Activated T-helper 1 cell treated with anti-CD3 and anti-CD28 coated beads, Interleukin-2, amount 50 U/mL, for 16 hours (primary cell): Measurements from ENCODE around the gene OXER1.
A peak's percentile ranks its signal among the peaks of the same experiment; 100 is the strongest.

Experiments
- DNase-seq, 2 donors: peaks; one replicate each; pipeline ENCODE4 v3.0.0-alpha.2; 2020; ENCODE audit warnings: low read depth in 1 of 2, low spot score in 1 of 2

The OXER1 gene, protein sequence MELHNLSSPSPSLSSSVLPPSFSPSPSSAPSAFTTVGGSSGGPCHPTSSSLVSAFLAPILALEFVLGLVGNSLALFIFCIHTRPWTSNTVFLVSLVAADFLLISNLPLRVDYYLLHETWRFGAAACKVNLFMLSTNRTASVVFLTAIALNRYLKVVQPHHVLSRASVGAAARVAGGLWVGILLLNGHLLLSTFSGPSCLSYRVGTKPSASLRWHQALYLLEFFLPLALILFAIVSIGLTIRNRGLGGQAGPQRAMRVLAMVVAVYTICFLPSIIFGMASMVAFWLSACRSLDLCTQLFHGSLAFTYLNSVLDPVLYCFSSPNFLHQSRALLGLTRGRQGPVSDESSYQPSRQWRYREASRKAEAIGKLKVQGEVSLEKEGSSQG

DNA sequence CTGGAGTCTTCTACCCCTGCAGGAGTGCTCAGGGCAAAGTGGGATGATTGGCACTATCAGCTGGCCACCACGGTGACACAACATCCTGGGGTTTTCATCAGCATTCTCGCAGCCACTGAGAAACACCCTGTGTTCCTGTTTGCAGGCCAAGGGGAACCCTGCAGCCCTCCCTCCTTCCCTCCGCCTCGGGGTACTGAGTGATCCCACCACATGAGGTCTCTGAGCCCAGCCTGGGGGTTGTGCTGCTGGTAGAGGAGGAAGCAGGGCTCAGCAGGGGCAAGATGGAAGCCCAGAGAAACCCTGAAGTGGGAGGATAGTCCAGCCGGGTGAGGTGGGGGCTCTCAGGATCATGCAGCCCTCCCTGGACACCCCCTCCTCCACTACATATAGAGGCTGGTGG is at the start of gene OXER1:
Gene OXER1, minus strand, starts transcription at position 40 of the 400 bp plus-strand sequence. CDS start 73 bp downstream, outside the sequence.
- no peak for DNase-seq

DNA sequence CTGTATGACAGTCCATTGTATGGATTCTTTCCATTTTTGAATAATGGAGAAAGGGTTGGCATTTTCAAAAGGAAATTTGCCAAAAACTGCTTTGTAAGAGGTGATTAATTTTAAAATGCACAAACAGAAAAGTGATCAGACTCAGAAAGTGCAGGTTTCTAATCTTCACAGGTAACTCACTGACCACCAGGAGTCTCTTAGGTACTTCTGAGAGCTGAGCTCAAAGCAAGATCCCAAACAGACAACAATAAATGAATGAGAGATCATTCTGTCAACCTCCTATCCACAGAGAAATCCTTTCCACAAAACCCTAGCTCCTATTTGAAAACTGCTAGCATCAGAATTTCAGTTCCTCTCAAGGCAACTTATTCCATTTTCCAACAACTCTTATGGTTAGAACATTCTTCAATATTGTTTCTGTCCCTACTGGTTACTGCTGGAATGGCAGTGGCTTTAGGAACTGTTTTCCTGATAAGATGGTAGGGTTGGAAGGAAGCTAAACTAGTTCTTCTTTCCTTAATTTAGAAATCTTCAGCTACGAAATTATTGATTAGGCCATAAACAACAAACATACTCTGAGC is 49.1 kb upstream of the OXER1 start:
- DNase-seq, result no peak

DNA sequence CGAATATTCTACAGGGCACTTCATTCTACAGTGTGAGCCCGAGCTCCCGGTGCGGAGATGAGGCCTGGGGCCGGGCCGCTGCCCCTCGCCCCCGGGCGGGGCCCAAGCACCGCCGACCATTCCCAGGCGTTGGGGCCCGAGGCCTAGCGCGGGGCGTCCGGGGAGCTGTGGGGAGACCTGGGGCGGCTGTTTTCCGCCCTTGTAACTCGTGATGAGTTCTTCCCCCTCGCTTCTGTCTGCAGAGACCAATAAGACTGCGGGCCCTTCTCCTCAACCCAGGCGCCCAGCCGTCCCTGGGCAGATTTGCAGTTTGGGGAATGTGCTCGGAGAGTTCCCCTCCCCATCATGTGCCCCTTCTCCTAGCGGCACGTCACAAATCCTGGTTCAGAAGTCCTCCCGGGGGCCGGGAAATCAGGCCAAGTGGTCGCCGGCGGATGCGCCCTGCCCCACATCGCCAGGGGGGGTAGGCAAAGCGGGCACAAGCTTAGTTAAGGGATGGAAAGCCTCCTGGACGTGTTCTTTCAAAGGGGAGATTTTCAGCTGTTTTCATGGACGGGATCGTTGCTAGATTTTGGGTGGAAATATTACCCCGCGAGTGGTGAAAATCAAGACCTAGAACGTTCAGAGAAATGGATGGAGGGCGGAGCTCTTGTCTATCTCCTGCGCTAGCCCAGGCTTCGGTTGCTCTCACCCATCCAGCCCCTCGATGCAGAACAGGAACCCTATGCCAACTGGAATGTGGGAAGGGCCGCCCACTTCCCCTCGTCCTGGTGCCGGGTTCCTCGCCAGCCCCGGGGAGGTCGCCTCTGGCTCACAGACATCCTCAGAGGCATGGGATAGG is 47.3 kb upstream of the OXER1 start:
- peak; percentile 13 to 29 for DNase-seq

DNA sequence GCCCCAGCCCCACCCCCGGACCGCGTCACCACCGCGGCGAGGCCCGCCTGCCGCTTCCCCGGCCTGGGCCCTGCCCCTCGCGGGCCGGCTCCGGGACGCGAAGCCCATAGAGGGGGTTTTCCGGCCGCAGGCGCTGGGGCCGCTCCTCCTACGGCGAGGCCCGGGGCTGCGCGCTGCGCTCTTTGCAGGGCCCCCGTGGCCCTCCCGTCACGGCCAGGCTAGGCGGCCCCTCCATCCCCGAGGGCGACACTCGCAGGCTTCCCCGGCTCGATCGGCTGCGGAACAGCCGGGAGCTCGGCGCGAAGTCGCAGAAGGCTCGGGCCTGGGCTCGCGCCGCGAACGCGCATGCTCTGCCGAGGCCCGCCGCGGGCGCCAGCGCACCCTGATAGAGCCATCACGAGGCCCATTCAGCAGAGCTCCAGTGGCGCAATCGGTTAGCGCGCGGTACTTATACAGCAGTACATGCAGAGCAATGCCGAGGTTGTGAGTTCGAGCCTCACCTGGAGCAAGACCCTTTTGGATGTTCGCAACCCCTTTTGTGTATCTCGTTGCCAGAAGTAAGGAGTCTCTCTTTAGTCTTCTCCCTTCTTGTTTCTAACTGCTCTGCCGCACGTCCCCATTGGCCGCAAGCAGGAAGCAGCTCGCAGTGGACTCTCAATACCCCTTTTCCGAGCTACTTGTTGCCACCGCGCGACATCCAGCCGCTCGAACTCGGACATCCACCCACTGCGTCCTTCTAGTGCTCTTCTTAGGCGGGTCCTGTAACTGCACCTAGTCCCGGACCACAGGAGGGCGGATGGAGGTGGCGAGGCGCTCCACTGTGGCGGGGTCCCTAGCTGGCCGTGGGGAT is 46.4 kb upstream of the OXER1 start:
- peak; percentile 93 to 95 for DNase-seq

DNA sequence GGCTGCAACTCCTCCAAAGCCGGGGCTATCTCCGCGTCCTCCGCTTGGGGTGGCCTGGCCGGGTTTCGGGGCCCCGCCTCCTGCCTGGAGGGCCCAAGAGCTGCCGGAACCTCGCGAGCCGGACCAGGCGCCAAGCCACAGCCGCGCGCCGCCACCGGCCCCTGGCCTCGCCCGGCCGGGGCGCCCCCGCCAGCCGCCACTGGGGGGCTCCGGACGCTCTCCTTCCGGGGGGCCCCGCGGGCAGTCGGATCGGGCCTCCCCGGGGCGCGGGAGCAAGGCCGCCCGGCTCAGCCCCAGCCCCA is 45.8 kb upstream of the OXER1 start:
- peak in 1 of 2 donors; percentile 41 for DNase-seq

DNA sequence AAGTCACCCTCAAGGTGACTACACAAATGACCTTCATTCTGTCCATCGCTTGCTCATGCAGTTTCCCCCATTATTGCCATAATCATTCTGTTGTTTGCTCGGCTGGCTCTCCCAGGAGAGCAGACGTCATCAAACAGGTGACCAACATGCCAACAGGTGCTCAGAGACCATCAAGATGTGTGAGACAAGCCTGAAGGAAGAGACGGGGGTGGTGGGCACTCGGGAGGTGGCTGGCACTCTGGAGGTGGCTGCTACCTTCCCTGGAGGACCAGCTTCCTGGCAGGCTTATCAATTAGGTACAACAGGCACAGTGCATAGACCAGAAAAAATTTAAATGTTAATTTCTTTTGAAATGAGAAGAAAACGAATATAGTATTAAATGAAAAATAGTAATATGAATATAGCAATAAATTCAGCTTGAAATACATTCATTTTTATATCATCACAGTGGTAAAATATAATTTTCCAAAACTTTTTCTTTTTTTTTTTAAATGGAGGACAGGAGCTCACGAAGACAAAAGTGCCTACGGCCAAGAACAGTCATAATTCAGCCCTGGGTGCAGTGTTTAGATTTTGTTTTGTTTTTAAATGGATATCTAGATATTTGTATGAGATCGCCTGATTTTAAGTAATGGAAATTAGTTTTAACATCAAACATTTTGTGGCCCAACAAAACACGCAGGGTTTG is 45.3 kb upstream of the OXER1 start:
- DNase-seq, result no peak

DNA sequence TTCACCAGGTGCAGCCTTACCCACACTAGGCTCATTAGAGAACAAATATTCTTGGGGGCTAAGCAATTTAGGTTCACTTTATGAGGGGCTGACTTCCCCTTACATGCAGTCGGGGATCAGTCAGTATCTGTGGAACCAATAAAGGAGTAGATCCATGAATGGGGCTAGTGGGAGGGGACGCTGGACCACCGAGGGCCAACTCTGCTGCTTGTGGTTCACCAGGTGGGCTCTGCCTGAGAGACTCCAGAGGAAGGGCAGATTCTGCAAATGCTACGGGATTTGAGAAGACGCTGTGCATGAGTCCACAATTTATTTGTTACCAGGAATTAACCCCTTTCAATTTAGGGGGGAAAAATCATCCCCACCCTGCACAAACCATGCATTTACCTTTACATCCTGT is 44.4 kb upstream of the OXER1 start:
- no peak for DNase-seq

DNA sequence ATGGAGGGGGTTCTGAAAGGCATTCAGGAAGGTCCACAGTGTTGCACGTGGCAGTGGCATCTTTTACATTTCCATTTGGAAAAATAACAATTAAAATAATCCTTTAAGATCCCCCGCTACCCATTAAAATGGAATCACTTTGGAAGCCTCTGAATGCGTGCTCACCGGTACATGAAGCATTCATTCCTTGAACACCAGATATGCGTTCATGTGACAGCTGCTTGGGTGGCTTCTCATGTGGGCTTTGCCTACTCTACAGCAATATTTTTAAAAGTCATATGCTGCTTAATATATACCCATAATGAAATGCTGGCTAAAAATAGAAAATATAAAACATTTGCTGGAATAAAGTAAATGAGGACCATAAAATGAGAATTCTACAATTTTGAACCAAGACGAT is 42.9 kb upstream of the OXER1 start:
- DNase-seq, result no peak

DNA sequence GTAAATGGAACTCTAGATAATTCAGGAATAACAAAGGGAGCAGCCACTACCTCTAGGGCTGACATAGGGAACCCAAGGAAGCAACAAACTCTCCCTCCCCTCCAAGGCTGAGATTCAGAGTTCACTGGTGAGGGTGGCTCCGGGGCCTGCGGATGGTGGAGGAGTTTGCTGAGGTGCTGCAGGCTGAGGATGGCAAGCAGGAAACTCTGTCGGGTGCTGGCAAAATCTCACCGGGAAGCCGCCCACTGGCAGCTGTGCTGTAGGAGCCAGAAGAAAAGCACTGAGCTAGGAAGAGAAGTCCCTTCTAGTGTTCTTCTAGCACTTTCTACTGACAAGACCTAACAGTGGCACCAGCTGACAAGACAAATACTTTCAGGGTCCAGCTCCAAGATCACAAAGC is 41.0 kb upstream of the OXER1 start:
- DNase-seq, result no peak

DNA sequence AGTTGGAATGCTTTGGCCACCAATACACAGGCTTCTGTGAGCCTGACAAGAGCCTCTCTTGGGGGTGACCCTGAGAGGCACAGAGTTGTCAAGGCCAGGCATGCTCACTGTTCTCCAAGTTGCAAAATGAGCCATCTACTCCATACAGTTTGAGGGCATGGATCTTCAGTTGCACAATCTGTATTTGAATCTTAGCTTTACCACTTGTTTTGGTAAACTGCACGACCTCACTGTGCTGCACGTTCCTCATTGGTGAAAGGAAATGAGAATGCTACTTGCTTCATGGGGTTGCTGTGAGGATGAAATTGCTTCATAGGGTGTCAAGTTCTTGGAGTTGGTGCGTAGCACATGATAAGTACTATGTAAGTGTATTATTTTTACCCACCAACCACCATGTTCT is 40.4 kb upstream of the OXER1 start:
- no peak for DNase-seq

DNA sequence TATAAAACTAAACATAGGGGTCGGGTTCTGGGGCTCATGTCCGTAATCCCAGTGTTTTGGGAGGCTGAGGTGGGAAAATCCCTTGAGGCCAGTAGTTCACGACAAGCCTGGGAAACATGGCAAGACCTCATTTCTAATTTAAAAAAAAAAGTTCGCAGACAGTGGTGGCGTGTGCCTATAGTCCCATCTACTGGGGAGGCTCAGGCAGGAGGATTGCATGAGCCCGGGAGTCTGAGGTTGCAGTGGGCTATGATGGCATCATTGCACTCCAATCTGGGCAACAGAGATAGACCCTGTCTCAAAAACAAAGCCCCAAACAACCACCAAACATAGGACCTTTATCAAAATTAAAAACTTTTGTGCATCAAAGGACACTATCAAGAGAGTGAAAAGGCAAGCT is 38.2 kb upstream of the OXER1 start:
- no peak for DNase-seq

DNA sequence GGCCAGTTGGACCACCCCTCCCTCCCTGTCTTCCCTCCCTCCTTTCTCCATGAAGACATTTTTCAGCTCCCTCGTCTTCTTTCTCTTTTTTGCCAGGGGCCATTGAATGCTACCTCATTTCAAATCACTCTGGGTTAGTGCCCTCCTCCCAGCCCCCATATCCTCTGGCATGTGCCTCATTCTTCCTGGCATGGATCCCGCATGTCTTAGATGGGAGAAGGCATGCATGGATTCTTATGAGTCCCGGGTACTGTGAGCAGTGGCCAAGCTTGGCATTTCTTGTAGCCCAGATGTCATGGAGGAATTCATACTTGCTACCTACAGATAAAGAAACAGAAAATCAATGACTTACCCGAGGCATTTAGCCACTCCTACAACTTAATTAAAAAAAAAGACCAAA is 37.4 kb upstream of the OXER1 start:
- DNase-seq, result no peak

DNA sequence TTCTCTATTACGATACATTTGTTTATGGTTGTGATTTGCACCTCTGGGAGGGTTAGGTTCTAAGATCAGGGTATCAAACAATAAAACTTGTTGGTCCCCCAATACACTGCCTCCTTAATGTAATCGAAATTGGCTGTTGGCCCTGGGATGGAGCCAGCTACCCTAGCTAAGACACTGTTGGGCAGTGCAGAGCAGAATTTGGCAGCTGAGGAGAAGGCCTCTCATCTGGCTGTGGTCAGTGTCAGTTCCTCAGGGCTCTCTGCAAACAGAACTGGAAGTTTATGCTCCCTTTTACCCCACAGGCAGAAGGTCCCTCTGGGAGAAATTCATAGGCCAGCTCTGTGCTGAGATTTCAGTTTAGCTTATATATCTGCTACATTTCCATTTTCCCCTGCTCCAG is 37.0 kb upstream of the OXER1 start:
- DNase-seq, result no peak

DNA sequence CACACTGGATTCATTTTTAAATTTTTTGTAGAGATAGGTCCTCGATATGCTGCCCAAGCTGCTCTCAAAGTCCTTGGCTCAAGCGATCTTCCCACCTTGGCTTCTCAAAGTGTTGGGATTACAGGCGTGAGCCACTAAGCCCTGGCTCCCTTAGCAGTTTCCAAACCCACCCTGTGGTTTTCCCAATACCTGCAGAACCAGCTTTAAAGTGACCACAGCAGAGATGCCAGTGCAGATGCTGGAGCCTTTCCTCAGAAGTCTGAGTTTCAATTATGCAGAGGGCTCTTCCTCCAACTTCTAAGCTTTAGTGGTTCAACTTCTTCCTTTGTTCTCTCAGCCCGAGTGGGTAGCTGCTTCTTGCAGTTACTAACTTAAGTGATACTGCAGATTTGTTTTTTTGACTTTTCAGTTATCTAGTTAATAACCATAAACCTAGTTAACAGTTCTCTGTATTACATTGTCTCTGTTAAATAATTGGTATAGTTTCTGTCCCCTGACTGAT is 36.6 kb upstream of the OXER1 start:
- no peak for DNase-seq

DNA sequence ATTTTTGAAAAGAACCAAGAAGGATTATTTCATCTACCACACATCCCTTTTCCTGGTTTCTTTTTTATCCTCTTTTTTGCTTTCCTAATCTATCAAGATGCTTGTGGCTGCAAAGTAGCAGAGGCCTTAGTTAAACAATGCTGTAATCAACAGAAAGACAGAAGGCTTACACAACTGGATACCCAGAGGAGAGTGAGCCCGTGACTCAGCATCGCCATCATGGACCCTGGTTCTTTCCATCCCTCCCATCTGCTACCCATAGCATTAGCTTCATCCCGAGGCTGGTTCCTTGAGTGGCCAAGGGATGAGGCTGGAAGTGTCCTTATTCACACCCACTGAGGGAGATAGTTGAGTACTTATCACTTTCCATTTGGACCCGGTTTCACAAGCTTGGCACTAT is 35.9 kb upstream of the OXER1 start:
- no peak for DNase-seq

DNA sequence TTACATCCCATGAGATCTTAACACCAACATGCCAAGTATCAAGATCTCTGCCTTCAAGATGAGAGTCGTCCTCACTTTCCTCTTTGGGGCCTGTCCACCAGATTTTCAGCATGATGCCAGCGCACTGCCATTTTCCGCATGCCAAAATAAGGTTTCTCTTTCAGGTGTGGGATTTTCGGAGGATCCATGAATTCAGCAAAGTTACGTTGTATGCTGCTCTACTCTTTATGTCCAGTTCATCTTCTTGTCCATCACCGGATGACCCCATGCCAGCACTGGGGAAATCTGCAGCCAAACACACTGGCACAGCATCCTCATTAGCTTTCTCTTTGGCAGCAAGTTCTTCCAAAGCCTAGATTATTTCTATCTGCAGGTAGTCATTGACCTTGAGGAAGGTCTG is 33.3 kb upstream of the OXER1 start:
- no peak for DNase-seq

DNA sequence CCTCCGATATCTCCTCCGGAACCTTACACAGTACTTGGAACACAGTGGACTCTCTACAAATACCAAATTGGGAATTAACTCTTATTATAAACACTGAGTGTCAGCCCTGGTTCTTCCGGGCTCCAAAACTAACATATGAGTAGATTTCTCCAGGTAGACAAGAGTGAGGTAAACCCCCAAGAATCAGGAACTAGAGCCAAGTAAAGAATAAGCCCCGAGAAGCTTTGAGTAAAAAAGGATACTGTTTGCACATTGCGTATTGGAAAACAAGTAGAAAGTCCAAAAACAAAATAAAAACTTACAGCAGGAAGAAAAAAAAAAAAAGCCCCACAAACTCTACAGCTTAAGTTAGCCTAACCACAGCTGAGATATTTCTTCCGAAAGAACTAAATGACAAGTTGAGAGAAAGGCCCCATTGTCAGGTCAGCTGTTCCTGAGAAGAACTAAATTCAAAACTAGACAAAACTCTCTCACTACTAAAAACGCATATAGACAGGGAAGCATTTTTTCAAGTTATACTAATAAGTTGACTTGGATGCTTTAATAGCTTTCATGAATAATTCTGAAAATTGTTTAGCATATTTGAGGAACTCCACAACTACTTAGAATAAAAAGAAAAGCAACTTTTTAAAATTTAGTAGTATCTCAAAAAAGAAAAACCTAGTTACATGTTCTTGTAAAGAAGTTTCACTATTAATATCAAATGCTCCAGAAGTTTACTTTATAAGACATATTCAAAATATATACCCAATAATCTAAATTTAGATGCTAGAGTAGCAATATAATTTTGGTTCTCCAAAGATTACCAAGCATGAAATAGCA is 32.7 kb upstream of the OXER1 start:
- DNase-seq, result no peak

DNA sequence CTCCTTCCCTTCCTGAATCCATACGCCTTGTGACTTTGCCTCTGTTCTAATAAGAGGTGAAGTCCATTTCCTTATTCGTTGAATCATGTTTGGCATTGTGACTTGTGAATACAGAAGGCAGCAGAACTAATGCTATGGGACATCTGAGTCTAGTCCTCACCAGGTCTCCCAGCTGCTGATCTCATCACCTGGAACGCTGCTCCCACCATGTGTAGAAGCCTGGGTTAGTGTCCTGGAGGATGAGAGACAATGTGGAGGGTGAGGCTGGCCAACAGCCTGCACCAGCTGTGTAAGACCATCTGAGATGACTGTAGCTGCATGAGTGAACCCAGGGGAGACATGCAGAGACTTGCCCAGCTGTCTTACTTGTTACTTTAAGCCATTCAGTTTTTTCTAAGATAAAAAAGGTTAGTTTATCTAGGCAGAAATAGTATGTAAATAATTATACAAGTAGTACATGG is 31.9 kb upstream of the OXER1 start:
- DNase-seq, result no peak

DNA sequence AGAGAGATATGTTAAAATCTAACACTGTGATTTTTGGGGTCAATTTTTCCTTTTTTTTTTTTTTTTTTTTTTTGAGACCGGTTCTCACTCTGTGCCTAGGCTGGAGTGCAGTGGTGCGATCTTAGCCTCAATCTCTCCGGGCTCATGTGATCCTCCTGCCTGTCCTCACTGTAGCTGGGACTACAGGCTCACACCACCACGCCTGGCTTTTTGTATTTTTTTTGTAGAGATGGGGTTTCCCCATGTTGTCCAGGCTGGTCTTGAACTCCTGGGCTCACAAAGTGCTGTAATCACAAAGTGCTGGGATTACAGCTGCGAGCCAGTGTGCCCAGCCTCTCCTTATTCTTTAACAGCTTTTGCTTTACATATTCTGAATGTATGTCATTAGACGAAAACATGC is 31.3 kb upstream of the OXER1 start:
- no peak for DNase-seq
